GM12865 (cell line): ENCODE data around the gene PPP6R3.

Experiments used
- DNase-seq: peaks from one replicate; pipeline ENCODE4 v3.0.0; 2010; ENCODE audit warnings: low read depth
- H3K4me3 ChIP-seq: 2 replicates; pipeline ENCODE4 v1.5.1; 2011; ENCODE audit warnings: mild to moderate bottlenecking, low read depth, low read length, control low read depth
- CTCF ChIP-seq: IDR thresholded peaks from 2 replicates; pipeline ENCODE4 v1.5.1; 2011; ENCODE audit warnings: low read length, control low read depth, low read depth, inconsistent platforms; ENCODE audit not compliant: insufficient read depth; ENCODE audit errors: missing control alignments

Gene PPP6R3

GRCh38 chr11:68524681-68525080 is 64.1 kb downstream of the PPP6R3 start:
- TF ChIP-seq CTCF = no peak
- H3K4me3 ChIP-seq = no peak overlapping the region
- DNase-seq = no peak

DNA sequence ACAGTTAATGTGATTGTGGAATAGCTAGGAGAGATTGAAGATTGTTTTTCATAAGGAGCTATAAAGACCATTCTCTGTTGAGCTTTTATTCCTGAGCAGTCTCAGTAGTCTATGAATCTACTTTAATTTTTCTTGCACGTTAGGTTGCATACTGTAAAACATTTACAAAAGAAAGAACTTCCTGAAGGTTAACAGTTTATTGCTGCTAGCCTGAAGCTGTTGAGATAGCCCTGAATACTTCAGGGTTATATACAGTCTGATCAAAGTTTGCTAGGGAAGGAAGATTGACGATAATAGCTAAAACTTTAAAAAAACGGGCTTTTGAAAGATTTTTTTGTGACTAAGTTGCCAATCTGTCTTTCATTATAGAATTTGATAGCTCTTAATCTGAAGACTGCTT is 64.8 kb downstream of the PPP6R3 start:
- no peak overlapping the region for H3K4me3 ChIP-seq
- DNase-seq = no peak
- no peak for TF ChIP-seq CTCF

DNA sequence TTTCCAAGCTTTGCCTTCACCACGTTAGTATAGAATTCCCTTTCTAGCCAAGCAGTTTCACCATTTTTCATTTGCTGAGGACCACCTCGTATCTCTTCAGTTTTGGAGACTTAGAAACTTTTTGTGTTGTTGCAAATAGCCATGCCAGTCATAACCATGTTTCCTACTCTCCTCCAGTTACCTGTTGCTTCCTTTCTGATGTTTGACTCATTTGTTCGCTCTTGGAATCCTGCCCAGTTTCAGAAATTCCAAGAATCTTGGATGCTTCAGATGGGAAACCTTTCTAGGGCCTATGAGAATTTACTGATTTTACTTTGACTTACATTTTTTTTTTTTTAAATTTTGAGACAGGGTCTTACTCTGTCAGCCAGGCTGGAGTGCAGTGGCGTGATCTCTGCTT is 65.4 kb downstream of the PPP6R3 start:
- TF ChIP-seq CTCF = no peak
- no peak for DNase-seq
- no peak overlapping the region for H3K4me3 ChIP-seq

- H3K4me3 ChIP-seq = no peak overlapping the region
- TF ChIP-seq CTCF = no peak
- DNase-seq = no peak
Measured at GRCh38 chr11:68527585-68527984, 67.0 kb downstream of the PPP6R3 start.

DNA sequence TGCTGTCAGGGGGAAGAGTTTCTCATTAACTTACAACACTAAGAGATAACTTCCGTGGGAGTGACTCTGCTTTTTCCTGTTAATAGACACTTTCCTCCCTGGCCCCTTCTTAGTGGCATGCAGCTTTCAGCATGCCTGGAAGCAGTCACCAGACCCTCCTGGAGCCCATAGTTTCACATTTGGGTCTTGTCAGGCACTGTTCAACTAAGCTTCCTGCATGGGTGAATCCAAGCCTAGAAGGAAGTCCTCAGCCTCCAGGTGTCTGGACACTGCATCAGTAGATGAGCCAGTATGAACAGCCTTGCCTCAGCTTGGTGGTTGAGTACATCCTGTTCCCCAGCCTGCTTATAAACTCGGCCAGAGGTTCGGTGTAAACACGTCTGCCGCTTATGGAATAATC is 68.1 kb downstream of the PPP6R3 start:
- TF ChIP-seq CTCF = no peak
- H3K4me3 ChIP-seq = no peak overlapping the region
- DNase-seq = no peak

DNA sequence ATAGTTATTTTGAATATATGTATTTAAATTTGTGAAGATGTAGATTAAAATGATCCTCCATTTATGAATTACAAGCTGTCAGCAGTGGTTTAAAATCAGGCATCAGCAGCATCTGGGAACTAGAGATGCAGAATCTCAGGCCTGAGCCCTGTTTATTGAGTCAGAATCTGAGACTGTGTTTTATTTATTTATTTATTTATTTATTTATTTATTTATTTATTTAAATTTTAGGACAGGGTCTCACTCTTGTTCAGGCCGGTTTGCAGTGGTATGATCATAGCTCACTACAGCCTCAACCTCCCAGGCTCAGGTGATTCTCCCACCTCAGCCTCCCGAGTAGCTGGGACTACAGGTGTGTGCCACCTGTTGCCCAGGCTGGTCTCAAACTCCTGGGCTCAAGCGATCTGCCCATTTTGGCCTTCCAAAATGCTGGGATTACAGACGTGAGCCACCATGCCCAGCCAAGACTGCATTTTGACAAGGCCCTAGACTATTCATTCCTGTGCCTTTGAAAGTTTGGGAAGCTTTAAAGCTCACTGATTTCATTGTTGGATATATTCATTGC is 70.7 kb downstream of the PPP6R3 start:
- no peak for TF ChIP-seq CTCF
- no peak for DNase-seq
- no peak overlapping the region for H3K4me3 ChIP-seq

DNA sequence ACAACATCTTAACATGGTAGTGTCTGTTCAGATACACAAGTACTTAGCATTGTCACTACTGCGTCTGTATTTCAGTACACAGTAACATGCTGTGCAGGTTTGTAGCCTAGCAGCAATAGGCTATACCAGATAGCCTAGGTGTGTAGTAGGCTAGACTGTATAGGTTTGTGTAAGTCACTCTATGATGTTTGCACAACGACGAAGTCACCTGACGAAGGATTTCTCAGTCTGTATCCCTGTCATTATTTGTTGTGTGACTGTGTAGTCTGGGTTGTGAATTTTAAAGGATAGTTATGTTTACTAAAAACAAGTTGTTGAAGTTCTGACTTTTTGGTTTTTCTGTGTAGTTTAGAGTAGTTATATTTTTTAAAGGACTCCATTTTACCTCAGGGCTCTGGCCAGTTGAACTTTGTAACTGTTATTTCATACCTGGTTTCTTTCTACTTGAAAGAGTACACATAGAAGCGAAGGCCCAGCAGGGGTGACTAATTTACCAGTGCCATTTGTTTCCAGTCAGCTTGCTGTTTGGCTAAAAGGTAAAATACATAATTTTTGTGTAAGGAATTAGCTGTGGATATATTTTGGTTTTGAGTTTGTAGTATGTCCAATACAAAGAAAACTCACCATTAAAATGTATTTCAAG is 72.3 kb downstream of the PPP6R3 start:
- no peak for TF ChIP-seq CTCF
- no peak for DNase-seq

More for the DNA sequence above, 72.3 kb downstream of the PPP6R3 start:
- no peak overlapping the region for H3K4me3 ChIP-seq
